Gastrocnemius medialis (tissue), 4 donors: ENCODE results near the gene MCF2L.

Experiments
- CTCF ChIP-seq, 5 experiments: fragments of 450-650 bp in 3 of 5; fragments of 200-600 bp in 2 of 5; sonication (generic) in 2 of 5; IDR thresholded peaks in 4 of 5; conservative IDR thresholded peaks in 1 of 5; 1 replicate in 4 of 5; 2 replicates in 1 of 5; pipeline ENCODE4 v1.5.1; 2016 to 2019; ENCODE audit warnings: antibody characterized with exemption in 5 of 5, mild to moderate bottlenecking in 3 of 5, moderate library complexity in 3 of 5
- POLR2A ChIP-seq, 2 donors: fragments of 450-650 bp; IDR thresholded peaks; one replicate each; pipeline ENCODE4 v1.6.1; 2017; ENCODE audit warnings: antibody characterized with exemption in 2 of 2, mild to moderate bottlenecking in 2 of 2, moderate library complexity in 2 of 2

GRCh38 chr13:113052971-113053370 is 84.0 kb downstream of the MCF2L start:
- no peak for TF ChIP-seq CTCF (IDR thresholded peaks at IDR 0.05 in 4 of 5, conservative IDR thresholded peaks at IDR 0.05 in 1 of 5)
- no peak for TF ChIP-seq POLR2A (IDR thresholded peaks at IDR 0.05)
